GM18907 (cell line): ENCODE data around the gene ZNF398.
"Not testable (repeated sequence)": the region's sequence is repeated elsewhere in the genome, so short reads cannot be mapped to it uniquely, and the experiment has no call there.

Experiments used
- ATAC-seq: cut with Tn5 transposase; IDR thresholded peaks from one replicate; pipeline ENCODE4 v1.9.1; 2021; ENCODE audit warnings: mild to moderate bottlenecking, moderate library complexity; ENCODE audit not compliant: unreplicated experiment

ZNF398 gene

DNA sequence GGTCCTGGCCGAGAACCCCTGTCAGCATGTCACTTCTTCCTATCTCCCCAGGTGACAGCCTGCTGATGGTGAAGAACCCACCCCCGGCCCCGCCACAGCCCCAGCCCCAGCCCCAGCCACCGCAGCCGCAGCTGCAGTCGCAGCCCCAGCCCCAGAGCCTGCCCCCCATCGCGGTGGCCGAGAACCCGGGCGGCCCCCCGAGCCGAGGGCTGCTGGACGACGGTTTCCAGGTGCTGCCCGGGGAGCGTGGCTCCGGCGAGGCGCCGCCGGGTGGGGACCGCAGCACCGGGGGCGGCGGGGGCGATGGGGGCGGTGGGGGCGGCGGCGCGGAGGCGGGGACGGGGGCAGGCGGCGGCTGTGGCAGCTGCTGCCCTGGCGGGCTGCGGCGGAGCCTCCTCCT, 76.5 kb downstream of the ZNF398 start:
- ATAC-seq, result no peak

DNA sequence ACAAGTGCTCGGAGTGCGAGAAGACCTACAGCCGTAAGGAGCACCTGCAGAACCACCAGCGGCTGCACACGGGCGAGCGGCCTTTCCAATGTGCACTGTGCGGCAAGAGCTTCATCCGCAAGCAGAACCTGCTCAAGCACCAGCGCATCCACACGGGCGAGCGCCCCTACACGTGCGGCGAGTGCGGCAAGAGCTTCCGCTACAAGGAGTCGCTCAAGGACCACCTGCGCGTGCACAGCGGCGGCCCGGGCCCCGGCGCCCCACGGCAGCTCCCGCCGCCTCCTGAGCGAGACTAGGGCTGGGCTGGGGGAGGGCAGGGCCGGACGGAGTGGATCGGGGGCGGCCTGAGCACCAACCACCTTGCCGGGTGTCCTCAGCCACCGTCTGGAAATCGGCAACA, 77.1 kb downstream of the ZNF398 start:
- ATAC-seq, result no peak

DNA sequence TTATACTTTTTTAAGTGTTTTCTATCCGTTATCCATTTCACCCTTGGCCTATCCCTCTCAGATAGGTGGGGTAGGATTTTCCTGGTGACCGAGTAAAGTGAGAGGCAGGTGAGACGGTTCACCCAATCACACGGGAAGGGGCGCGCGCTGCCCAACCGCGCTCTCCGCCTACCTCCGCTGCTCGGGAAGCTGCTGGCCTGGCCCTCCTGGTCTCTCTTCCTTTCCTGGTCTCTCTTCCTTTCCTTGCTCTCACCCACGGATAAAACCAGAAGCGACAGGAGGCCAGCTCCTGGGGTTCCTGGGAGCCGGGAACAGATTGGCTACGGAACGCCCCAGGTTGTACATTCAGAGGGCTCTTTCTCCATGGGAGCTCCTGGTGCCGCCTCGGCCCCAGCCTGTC, 77.9 kb downstream of the ZNF398 start:
- no peak for ATAC-seq

DNA sequence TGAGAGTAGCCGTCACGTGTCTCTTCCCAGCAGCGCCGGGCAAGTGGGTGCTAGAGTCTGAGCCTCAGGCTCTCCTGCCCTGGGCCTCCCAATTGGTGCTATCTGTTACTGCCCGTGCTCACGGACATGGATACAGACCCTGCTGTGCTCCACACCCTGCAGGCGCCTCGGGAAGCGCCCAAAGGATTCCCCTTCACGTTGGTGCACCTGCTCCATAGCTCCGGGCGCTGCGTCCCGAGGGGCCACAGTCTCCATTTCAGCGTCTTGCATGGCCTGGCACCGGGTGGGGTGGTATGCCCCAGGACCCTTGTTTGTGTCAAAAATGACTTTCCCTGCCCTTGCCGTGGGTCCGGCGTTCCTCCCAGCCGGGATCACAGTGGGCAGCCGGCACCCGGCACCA, 78.4 kb downstream of the ZNF398 start:
- no peak for ATAC-seq

DNA sequence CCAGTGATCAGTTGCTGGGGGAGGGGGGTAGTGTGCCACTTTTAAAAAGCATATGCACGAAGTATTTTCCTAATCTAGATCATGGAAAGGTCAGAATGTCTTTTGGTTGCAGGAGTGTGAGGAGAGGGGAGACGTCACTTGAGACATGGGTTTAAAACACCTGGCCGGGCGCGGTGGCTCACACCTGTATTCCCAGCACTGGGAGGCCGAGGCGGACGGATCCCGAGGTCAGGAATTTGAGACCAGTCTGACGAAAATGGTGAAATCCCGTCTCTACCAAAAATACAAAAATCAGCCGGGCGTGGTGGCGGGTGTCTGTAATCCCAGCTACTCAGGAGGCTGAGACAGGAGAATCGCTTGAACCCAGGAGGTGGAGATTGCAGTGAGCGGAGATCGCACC, 79.1 kb downstream of the ZNF398 start:
- not testable (repeated sequence) for ATAC-seq

DNA sequence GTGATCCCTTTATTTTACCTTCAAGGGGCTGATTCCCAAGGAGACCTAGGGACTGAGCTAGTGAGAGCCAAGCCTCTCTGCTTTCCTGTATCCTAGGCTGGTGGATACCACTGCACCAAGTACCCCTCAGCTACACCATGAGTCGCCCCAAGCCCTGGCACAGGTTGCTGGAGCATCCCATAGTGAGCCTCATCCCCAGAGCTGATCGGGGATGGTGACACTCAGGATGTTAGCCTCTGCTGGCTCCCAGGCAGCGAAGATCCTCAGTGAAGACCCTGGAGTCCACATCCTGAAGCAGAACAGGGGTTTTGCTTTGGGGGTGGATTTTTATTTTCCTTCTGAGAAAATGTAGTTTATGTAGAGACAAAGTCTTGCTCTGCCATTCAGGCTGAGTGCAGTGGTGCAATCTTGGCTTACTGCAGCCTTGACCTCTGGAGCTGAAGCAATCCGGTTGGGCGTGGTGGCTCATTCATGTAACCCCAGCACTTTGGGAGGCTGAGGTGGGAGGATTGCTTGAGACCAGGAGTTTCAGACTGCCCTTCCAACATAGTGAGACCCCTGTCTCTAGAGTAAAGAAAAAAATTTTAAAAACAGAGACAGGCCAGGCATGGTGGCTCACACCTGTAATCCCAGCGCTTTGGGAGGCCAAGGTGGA, 79.7 kb downstream of the ZNF398 start:
- no peak for ATAC-seq

DNA sequence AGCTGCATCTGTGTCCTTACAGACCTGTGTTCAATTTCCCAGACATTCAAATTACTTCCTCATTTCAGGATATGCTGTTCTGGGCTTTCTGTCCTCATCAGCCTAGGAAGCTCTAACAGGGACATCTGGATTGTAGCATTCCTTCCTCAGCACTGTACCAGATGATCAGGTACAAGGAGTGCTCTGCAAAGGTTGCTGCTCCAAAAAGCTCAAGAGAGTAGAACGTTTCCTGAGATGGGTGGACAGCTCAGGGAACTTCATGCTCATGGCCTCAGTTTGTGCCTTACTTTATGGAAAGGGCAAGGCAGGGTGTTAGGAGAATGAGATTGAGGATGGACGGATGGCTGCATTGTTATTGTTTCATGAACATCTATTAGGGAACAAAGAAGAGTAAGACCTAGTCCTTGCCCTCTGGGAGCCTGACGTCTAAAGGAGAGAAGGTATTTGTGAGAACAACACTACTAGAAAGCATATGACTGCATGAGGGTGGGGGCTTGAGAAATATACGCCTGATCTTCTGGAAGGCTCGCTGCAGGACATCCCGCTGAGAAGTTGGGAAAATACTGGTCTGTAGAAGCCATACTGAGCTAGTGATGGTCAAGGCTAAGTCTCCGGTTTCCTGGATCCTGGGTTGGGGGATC, 81.7 kb downstream of the ZNF398 start:
- no peak for ATAC-seq

DNA sequence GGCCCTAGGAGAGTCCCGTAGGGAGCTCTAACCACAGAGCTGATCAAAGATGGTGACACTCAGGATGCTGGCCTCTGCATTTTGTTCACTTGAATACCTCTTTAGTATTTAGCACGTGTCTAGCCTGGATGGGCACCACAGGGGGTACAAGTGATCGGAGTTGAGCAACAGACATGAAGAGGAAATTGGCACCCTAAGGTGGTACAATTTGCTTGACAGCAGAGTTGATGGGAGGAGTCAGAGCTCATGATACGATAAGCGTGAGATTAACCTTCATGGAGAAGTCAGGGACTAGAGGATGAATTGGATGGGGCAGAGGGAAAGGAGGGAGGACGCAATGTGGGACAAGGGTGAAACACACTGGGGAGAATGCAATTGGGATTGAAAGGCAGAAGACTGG, 82.3 kb downstream of the ZNF398 start:
- no peak for ATAC-seq

DNA sequence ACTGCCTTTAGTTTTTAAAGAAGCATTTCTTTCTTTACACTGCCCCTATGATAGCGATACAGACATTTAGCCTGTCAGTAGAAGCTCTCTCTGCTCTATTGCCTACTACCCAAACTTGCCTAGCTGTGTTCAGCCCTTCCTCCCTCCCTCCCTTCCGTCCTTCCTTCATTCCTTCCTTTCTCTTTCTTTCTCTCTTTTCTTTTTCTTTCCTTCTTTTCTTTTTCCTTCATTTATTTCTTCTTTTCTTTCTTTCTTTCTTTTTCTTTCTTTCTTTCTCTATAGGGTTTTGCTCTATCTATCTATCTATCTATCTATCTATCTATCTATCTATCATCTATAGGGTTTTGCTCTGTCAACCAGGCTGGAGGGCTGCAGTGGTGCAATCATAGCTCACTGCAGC, 85.1 kb downstream of the ZNF398 start:
- no peak for ATAC-seq
